Esophagus squamous epithelium (tissue), 5 donors: ENCODE results near the gene NGF. TPM values are rescaled to one million over a fixed set of nuclear protein-coding genes. Genes with fewer than 3 reads are reported as not detected.
A peak's percentile ranks its signal among the peaks of the same experiment; 100 is the strongest.

ENCODE experiments used
- DNase-seq: peaks from one replicate; lab custom pipeline; 2025; lab: John Stamatoyannopoulos, UW
- H3K27ac ChIP-seq, 4 donors: fragments of 200-600 bp; sonication (generic); one replicate each; pipeline ENCODE4 v1.5.1; 2016 to 2019; ENCODE audit warnings: mild to moderate bottlenecking in 1 of 4
- H3K27me3 ChIP-seq, 4 donors: fragments of 200-600 bp; sonication (generic); 1 replicate in 3 of 4; 2 replicates in 1 of 4; pipeline versions ENCODE4 v1.5.1 to v1.6.0; 2017 to 2021; ENCODE audit warnings: antibody characterized with exemption in 1 of 4
- H3K36me3 ChIP-seq, 3 donors: fragments of 200-600 bp; sonication (generic); one replicate each; pipeline ENCODE4 v1.5.1; 2016 to 2019
- H3K4me1 ChIP-seq, 3 donors: fragments of 200-600 bp; sonication (generic); one replicate each; pipeline ENCODE4 v1.5.1; 2017 to 2019
- H3K4me3 ChIP-seq, 4 donors: fragments of 200-600 bp; sonication (generic); 1 replicate in 3 of 4; 2 replicates in 1 of 4; pipeline ENCODE4 v1.5.1; 2016 to 2019; ENCODE audit warnings: mild to moderate bottlenecking in 2 of 4, moderate library complexity in 1 of 4
- H3K9me3 ChIP-seq, 3 donors: fragments of 200-600 bp; sonication (generic); one replicate each; pipeline ENCODE4 v1.5.1; 2016 to 2019
- CTCF ChIP-seq, 6 experiments: fragments of 450-650 bp in 4 of 6; fragments of 200-600 bp in 2 of 6; sonication (generic) in 2 of 6; IDR thresholded peaks; one replicate each; pipeline ENCODE4 v1.5.1; 2016 to 2019; ENCODE audit warnings: antibody characterized with exemption in 6 of 6, mild to moderate bottlenecking in 4 of 6, moderate library complexity in 4 of 6
- POLR2A ChIP-seq, 4 donors: fragments of 450-650 bp; IDR thresholded peaks; one replicate each; pipeline ENCODE4 v1.6.1; 2017; ENCODE audit warnings: antibody characterized with exemption in 4 of 4, mild to moderate bottlenecking in 4 of 4, moderate library complexity in 3 of 4
- WGBS, 2 donors: methylation state at CpG; one replicate each; pipeline ENCODE4 v1.1.5; 2018; 5-methylcytosine and 5-hydroxymethylcytosine counted together
- intact Hi-C: fragments of 100-400 bp; cut with DNase I; formaldehyde crosslinking; loops from one replicate; pipeline ENCODE4 v1.15.0; 2022
- total RNA-seq, 4 donors: library from RNA; depleted of rRNA; stranded (reverse); fragments of >200 nt; gene quantifications; one replicate each; pipeline ENCODE4 v1.1.0, GENCODE V29; 2016
- donor health status: DM: yes; HTN: yes; CAD: no.

NGF gene
- total RNA-seq, 4 donors from 2014 or later = 1.9 TPM; not detected in 3

- intact Hi-C loops = no loop called here
- H3K36me3 ChIP-seq = no peaks in the 10 kb centered on the region
- no peaks in the 10 kb centered on the region for H3K9me3 ChIP-seq
- no peak for DNase-seq
- 93 to 97% methylated on average over 2 of the region's 2 CpGs for WGBS, 2 donors
- H3K27ac ChIP-seq = peak overlapping the region in 2 of 4 donors; percentile 61 to 67
- peaks cover 12 to 35% (median 27%) of the 10 kb centered on the region in 3 donors for H3K4me1 ChIP-seq
- H3K4me3 ChIP-seq = no peak overlapping the region
- no peak for TF ChIP-seq POLR2A (IDR thresholded peaks at IDR 0.05)
- peaks cover 0 to 14% (median 0%) of the 10 kb centered on the region in 4 donors for H3K27me3 ChIP-seq
Observed at GRCh38 chr1:115303364-115303763, 34.7 kb downstream of the NGF start.

- intact Hi-C loops = no loop called here
- Histone ChIP-seq H3K4me1 (peaks cover 12 to 35% (median 27%) of the 10 kb centered on the region in 3 donors), H3K4me3 (no peak overlapping the region), H3K27ac (peak overlapping the region in 3 of 4 donors; percentile 47 to 79 (median 67)), H3K9me3 (no peaks in the 10 kb centered on the region), H3K27me3 (peaks cover 0 to 18% (median 0%) of the 10 kb centered on the region in 4 donors), H3K36me3 (no peaks in the 10 kb centered on the region)
- 24 to 34% methylated on average over 9 of the region's 9 CpGs for WGBS, 2 donors
- TF ChIP-seq POLR2A (IDR thresholded peaks at IDR 0.05) (no peak), CTCF (IDR thresholded peaks at IDR 0.05) (no peak)
- no peak for DNase-seq
Observed at GRCh38 chr1:115302390-115302961, 35.6 kb downstream of the NGF start.

- H3K27ac ChIP-seq = peak overlapping the region in 3 of 4 donors; percentile 39 to 68 (median 67)
- WGBS, 2 donors = 36 to 41% methylated on average over 8 of the region's 8 CpGs
- no peak for DNase-seq
- intact Hi-C loops = no loop called here
- H3K4me1 ChIP-seq = peaks cover 12 to 35% (median 27%) of the 10 kb centered on the region in 3 donors
- H3K36me3 ChIP-seq = no peaks in the 10 kb centered on the region
- TF ChIP-seq CTCF (IDR thresholded peaks at IDR 0.05) (no peak), POLR2A (IDR thresholded peaks at IDR 0.05) (no peak)
- no peak overlapping the region for H3K4me3 ChIP-seq
- peaks cover 0 to 15% (median 0%) of the 10 kb centered on the region in 4 donors for H3K27me3 ChIP-seq
- H3K9me3 ChIP-seq = no peaks in the 10 kb centered on the region
Observed at GRCh38 chr1:115301438-115302020, 36.5 kb downstream of the NGF start.

GRCh38 chr1:115300087-115300876, 37.8 kb downstream of the NGF start:
- intact Hi-C loops = no loop called here

More at GRCh38 chr1:115300087-115300876, 37.8 kb downstream of the NGF start:
- peaks cover 0 to 14% (median 0%) of the 10 kb centered on the region in 4 donors for H3K27me3 ChIP-seq
- no peak overlapping the region for H3K27ac ChIP-seq
- H3K36me3 ChIP-seq = no peaks in the 10 kb centered on the region
- H3K4me3 ChIP-seq = no peak overlapping the region
- no peak for DNase-seq
- no peaks in the 10 kb centered on the region for H3K9me3 ChIP-seq
- H3K4me1 ChIP-seq = peaks cover 12 to 35% (median 27%) of the 10 kb centered on the region in 3 donors
- TF ChIP-seq POLR2A (IDR thresholded peaks at IDR 0.05) (no peak), CTCF (IDR thresholded peaks at IDR 0.05) (no peak)
- 39 to 55% methylated on average over 5 to 7 of the region's 8 CpGs for WGBS, 2 donors
